Brain microvascular endothelial cell (primary cell): Measurements from ENCODE around the gene ADCY5.

Experiments used
- DNase-seq: peaks from one replicate; pipeline ENCODE4 v3.0.0-alpha.2; 2020
- H3K27ac ChIP-seq: fragments of 250-450 bp; sonication (Bioruptor Pico); 2 replicates; pipeline ENCODE4 v1.5.1; 2020; ENCODE audit warnings: mild to moderate bottlenecking, moderate library complexity
- H3K27me3 ChIP-seq: fragments of 250-450 bp; sonication (Bioruptor Pico); replicated peaks from 2 replicates; pipeline ENCODE4 v1.5.1; 2020; ENCODE audit warnings: mild to moderate bottlenecking
- H3K36me3 ChIP-seq: fragments of 250-450 bp; sonication (Bioruptor Pico); replicated peaks from 2 replicates; pipeline ENCODE4 v1.5.1; 2020; ENCODE audit warnings: mild to moderate bottlenecking
- H3K4me3 ChIP-seq: 2 replicates; pipeline ENCODE4 v1.5.1; 2011; ENCODE audit warnings: low read depth, mild to moderate bottlenecking, control low read depth, low read length, moderate library complexity
- CTCF ChIP-seq: IDR thresholded peaks from 2 replicates; pipeline ENCODE4 v1.5.1; 2011; ENCODE audit warnings: low read depth, mild to moderate bottlenecking, moderate library complexity, low read length, control low read depth, inconsistent platforms; ENCODE audit errors: missing control alignments
- in situ Hi-C: cut with HindIII; loops from 2 replicates; pipeline ENCODE4 v1.10.0; 2017; ENCODE audit warnings: low sequenced_read_pairs, low pct_ligation_motif_present

The ADCY5 gene

DNA sequence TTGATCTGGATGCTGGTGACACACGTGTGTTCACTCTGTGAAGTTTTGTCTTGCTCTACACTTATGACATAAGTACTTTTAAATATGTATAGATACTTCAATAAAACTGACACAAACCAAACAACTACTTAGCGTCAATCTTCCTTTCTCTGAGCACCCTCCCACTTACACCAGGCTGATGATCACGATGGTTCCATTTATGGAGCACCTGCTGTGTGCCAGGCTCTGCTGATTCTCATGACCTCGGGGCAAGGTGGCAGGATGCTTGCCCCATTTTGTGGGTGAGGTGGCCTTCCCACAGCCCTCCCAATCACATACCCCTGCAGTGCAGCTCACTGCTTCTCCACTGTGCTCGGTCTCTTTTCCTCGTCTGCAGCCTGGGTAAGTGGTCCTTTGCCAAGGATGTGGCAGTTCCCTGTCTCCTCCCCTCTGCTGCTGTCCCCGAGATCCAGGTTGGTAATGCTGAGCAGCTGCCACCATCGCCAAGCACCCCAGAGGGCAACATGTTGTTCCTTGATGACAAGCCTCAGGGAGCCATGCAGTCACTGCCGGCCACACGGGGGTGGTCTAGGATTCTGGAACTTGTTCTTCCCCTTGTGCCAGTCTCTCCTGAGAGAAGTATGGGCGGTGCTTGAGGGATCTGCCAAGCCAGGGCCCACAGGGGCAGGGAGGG lies 20.6 kb upstream of the ADCY5 start:
- peaks cover 4% of the 10 kb centered on the region for H3K27me3 ChIP-seq
- no peak overlapping the region for H3K27ac ChIP-seq
- no peaks in the 10 kb centered on the region for H3K36me3 ChIP-seq
- no peak for TF ChIP-seq CTCF
- no peak for DNase-seq
- no peak overlapping the region for H3K4me3 ChIP-seq
- in situ Hi-C loops = no loop called here

- no peak for TF ChIP-seq CTCF
- in situ Hi-C loops = no loop called here
Measured at GRCh38 chr3:123467046-123467445, 18.2 kb upstream of the ADCY5 start.

GRCh38 chr3:123464211-123464610 lies 15.3 kb upstream of the ADCY5 start:
- H3K36me3 ChIP-seq = no peaks in the 10 kb centered on the region
- no peak overlapping the region for H3K27ac ChIP-seq
- no peak for TF ChIP-seq CTCF
- in situ Hi-C loops = no loop called here
- H3K4me3 ChIP-seq = no peak overlapping the region
- peaks cover 15% of the 10 kb centered on the region for H3K27me3 ChIP-seq
- DNase-seq = no peak

More at GRCh38 chr3:123467046-123467445, 18.2 kb upstream of the ADCY5 start:
- Histone ChIP-seq H3K4me3 (no peak overlapping the region), H3K36me3 (no peaks in the 10 kb centered on the region), H3K27ac (no peak overlapping the region), H3K27me3 (peaks cover 8% of the 10 kb centered on the region)
- DNase-seq = no peak

- no peak for TF ChIP-seq CTCF
- in situ Hi-C loops = no loop called here
- H3K36me3 ChIP-seq = no peaks in the 10 kb centered on the region
- no peak overlapping the region for H3K4me3 ChIP-seq
- H3K27me3 ChIP-seq = peaks cover 15% of the 10 kb centered on the region
- no peak for DNase-seq
- H3K27ac ChIP-seq = no peak overlapping the region
Measured at GRCh38 chr3:123459862-123460261, 11.0 kb upstream of the ADCY5 start.

DNA sequence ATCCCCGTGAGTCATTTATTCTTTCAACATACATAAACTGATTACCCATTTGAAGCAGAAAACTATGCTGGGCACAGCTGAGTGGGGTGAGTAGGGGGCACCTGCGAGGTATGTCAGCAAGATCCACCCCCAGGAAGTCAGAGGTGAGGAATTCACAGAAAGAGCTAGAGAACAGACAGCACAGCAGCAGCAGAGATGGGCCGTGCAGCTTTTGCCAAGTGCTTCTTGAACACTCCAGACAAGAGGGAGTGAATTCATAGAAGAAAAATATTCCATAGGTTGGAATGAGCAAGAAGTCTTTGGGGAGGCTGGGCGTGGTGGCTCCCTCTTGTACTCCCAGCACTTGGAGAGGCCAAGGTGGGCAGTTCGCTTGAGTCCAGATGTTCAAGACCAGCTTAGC lies 9.4 kb upstream of the ADCY5 start:
- H3K27ac ChIP-seq = no peak overlapping the region
- H3K36me3 ChIP-seq = no peaks in the 10 kb centered on the region
- DNase-seq = no peak
- in situ Hi-C loops = no loop called here
- H3K27me3 ChIP-seq = peaks cover 12% of the 10 kb centered on the region
- no peak overlapping the region for H3K4me3 ChIP-seq
- TF ChIP-seq CTCF = no peak

GRCh38 chr3:123457841-123458240 lies 9.0 kb upstream of the ADCY5 start:
- Histone ChIP-seq H3K36me3 (no peaks in the 10 kb centered on the region), H3K27ac (no peak overlapping the region), H3K27me3 (peaks cover 12% of the 10 kb centered on the region), H3K4me3 (no peak overlapping the region)
- no peak for DNase-seq
- TF ChIP-seq CTCF = no peak
- in situ Hi-C loops = no loop called here
